ENCODE measurements around the gene PSAPL1. TPM values are rescaled to one million over a fixed set of nuclear protein-coding genes. Genes with fewer than 3 reads are reported as not detected.

PSAPL1 gene
- total RNA-seq, 1 experiment from 2014 or later: not detected

DNA sequence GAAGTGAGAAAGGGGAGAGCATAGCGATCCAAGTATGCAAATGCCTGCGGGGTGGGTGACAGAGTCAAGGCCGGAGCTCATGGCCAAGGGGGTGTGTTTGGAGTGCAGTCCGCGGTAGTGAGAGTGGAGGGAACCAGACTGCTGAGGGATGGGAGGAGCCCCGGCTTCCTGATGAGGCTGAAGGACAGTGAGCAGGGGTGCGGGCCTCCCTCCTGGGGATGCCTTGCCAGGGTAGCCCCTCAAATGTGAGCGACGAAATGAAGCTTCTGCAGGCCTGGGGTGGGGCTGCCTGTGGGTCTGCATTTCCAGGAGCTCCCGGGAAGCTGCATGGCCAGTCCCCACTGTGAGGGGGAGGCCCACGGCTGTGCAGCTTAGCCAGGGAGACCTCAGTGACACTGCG is 45.0 kb downstream of the PSAPL1 start:
- H3K9me3 ChIP-seq (ENCODE audit: low read depth, low read length, poor library complexity, severe bottlenecking): no peaks in the 10 kb centered on the region
- BruUV-seq (replicated peaks): no TSS peak
- peaks cover 25% of the 10 kb centered on the region for H3K27me3 ChIP-seq (replicated peaks; ENCODE audit: insufficient read depth, low read depth, low read length, poor library complexity)
- no peak overlapping the region for H3K4me3 ChIP-seq (ENCODE audit: low read depth, low read length, poor library complexity, severe bottlenecking)
- POLR2A ChIA-PET (ENCODE audit: low non-redundant PET): no interaction called here
- intact Hi-C loops (cut with micrococcal nuclease; ENCODE audit: unreplicated experiment): no loop called here
- no peaks in the 10 kb centered on the region for H3K36me3 ChIP-seq (ENCODE audit: insufficient read depth, low read length, poor library complexity, severe bottlenecking)
- no peaks in the 10 kb centered on the region for H3K4me1 ChIP-seq (ENCODE audit: insufficient read depth, low read length, poor library complexity, severe bottlenecking)
- H3K27ac ChIP-seq (ENCODE audit: low read depth, low read length, poor library complexity, severe bottlenecking): no peak overlapping the region
- CTCF ChIA-PET: no interaction called here
- no peak for DNase-seq (ENCODE audit: low spot score)
- TF ChIP-seq, protein P1, sequence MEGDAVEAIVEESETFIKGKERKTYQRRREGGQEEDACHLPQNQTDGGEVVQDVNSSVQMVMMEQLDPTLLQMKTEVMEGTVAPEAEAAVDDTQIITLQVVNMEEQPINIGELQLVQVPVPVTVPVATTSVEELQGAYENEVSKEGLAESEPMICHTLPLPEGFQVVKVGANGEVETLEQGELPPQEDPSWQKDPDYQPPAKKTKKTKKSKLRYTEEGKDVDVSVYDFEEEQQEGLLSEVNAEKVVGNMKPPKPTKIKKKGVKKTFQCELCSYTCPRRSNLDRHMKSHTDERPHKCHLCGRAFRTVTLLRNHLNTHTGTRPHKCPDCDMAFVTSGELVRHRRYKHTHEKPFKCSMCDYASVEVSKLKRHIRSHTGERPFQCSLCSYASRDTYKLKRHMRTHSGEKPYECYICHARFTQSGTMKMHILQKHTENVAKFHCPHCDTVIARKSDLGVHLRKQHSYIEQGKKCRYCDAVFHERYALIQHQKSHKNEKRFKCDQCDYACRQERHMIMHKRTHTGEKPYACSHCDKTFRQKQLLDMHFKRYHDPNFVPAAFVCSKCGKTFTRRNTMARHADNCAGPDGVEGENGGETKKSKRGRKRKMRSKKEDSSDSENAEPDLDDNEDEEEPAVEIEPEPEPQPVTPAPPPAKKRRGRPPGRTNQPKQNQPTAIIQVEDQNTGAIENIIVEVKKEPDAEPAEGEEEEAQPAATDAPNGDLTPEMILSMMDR (conservative IDR thresholded peaks at IDR 0.05; ENCODE audit: low read depth, low read length): no peak
- no peak for TF ChIP-seq EZH2 (IDR thresholded peaks at IDR 0.05; ENCODE audit: borderline replicate concordance, low read depth, low read length, poor library complexity, severe bottlenecking)

DNA sequence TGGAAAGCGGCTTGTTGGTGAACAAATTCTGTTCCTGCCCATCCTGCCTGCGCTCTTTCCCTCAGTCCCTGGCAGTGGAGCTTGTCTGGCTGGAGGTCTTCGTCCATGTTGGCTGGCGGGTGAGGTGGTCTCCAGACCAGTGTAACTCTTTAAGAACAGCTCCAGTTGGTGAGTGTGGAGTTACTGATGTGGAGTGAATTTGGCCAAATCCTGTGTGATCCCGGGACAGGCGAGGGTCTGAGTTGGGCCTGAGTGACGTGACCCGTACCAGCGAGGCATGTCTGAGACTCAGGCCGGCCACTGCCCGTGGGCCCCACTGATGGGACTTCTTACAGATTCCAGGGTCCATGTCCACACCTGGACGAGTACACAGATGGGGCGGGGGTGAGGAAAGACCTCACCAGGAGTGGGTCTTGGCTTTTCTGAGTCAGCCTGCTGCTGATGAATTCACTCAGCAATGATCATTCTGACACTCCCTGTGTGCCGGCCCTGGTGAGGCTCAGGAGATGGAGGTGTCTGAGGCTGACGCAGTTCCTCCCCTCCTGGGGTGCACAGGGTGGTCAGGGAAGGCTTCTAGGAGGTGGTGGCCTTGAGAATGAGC is 45.5 kb downstream of the PSAPL1 start:
- TF ChIP-seq, protein P1 (conservative IDR thresholded peaks at IDR 0.05; ENCODE audit: low read depth, low read length): no peak
- TF ChIP-seq EZH2 (IDR thresholded peaks at IDR 0.05; ENCODE audit: borderline replicate concordance, low read depth, low read length, poor library complexity, severe bottlenecking): no peak
- peaks cover 25% of the 10 kb centered on the region for H3K27me3 ChIP-seq (replicated peaks; ENCODE audit: insufficient read depth, low read depth, low read length, poor library complexity)
- DNase-seq (ENCODE audit: low spot score): no peak
- no peaks in the 10 kb centered on the region for H3K4me1 ChIP-seq (ENCODE audit: insufficient read depth, low read length, poor library complexity, severe bottlenecking)
- ChIA-PET POLR2A (ENCODE audit: low non-redundant PET) (no interaction called here), CTCF (no interaction called here)
- H3K4me3 ChIP-seq (ENCODE audit: low read depth, low read length, poor library complexity, severe bottlenecking): no peak overlapping the region
- H3K36me3 ChIP-seq (ENCODE audit: insufficient read depth, low read length, poor library complexity, severe bottlenecking): no peaks in the 10 kb centered on the region
- no TSS peak for BruUV-seq (replicated peaks)
- H3K9me3 ChIP-seq (ENCODE audit: low read depth, low read length, poor library complexity, severe bottlenecking): no peaks in the 10 kb centered on the region
- no peak overlapping the region for H3K27ac ChIP-seq (ENCODE audit: low read depth, low read length, poor library complexity, severe bottlenecking)
- intact Hi-C loops (cut with micrococcal nuclease; ENCODE audit: unreplicated experiment): no loop called here

DNA sequence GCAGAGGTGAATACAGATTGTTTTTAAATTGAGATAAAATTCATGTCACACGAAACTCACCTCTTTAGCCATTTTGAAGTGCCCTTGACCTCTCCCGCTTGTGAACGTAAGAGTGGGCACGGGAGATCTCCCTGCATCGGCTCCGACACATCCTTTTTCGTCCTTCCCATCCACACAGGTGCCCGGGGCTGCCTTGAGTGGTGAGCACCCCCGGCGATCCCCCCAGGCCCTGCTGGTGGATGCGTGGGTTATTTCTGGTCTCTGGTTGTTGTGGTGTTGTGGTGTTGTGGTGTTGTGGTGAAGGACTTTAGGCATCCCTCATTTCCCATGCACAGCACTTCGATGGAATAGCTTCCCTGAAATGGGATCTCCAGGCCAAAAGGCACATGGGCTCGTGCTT is 46.1 kb downstream of the PSAPL1 start:
- BruUV-seq (replicated peaks): no TSS peak
- Histone ChIP-seq H3K36me3 (ENCODE audit: insufficient read depth, low read length, poor library complexity, severe bottlenecking) (no peaks in the 10 kb centered on the region), H3K9me3 (ENCODE audit: low read depth, low read length, poor library complexity, severe bottlenecking) (no peaks in the 10 kb centered on the region), H3K4me3 (ENCODE audit: low read depth, low read length, poor library complexity, severe bottlenecking) (no peak overlapping the region), H3K27ac (ENCODE audit: low read depth, low read length, poor library complexity, severe bottlenecking) (no peak overlapping the region), H3K4me1 (ENCODE audit: insufficient read depth, low read length, poor library complexity, severe bottlenecking) (no peaks in the 10 kb centered on the region), H3K27me3 (replicated peaks; ENCODE audit: insufficient read depth, low read depth, low read length, poor library complexity) (peaks cover 20% of the 10 kb centered on the region)
- intact Hi-C loops (cut with micrococcal nuclease; ENCODE audit: unreplicated experiment): no loop called here
- no peak for DNase-seq (ENCODE audit: low spot score)
- TF ChIP-seq, protein P1 (conservative IDR thresholded peaks at IDR 0.05; ENCODE audit: low read depth, low read length): no peak
- no peak for TF ChIP-seq EZH2 (IDR thresholded peaks at IDR 0.05; ENCODE audit: borderline replicate concordance, low read depth, low read length, poor library complexity, severe bottlenecking)
- CTCF ChIA-PET: no interaction called here
- POLR2A ChIA-PET (ENCODE audit: low non-redundant PET): no interaction called here
